Muscle of leg (tissue), 11 donors: Measurements from ENCODE around the gene KIAA1755. TPM values are rescaled to one million over a fixed set of nuclear protein-coding genes. Genes with fewer than 3 reads are reported as not detected.

Experiments
- DNase-seq: peaks from one replicate; pipeline ENCODE4 v3.0.0; 2013
- H3K27ac ChIP-seq: one replicate; pipeline ENCODE4 v1.5.1; 2013; ENCODE audit warnings: mild to moderate bottlenecking, low read length, control low read depth
- H3K27me3 ChIP-seq: one replicate; pipeline ENCODE4 v1.6.1; 2013; ENCODE audit warnings: low read length; ENCODE audit not compliant: control insufficient read depth, insufficient read depth
- H3K36me3 ChIP-seq: one replicate; pipeline ENCODE4 v1.6.1; 2013; ENCODE audit warnings: low read length; ENCODE audit not compliant: control insufficient read depth, insufficient read depth
- H3K4me1 ChIP-seq: one replicate; pipeline ENCODE4 v1.6.1; 2013; ENCODE audit warnings: low read length; ENCODE audit not compliant: control insufficient read depth, insufficient read depth
- H3K4me3 ChIP-seq: one replicate; pipeline ENCODE4 v1.5.1; 2013; ENCODE audit warnings: low read length, control low read depth
- H3K9me3 ChIP-seq: replicated peaks from 2 replicates; pipeline ENCODE4 v1.6.1; 2013; ENCODE audit warnings: low read depth, low read length; ENCODE audit not compliant: control insufficient read depth
- WGBS: methylation state at CpG from one replicate; pipeline ENCODE4 v1.1.5; 2013; ENCODE audit warnings: missing lambda C conversion rate; ENCODE audit not compliant: insufficient coverage; 5-methylcytosine and 5-hydroxymethylcytosine counted together
- polyA plus RNA-seq, 8 donors: library from polyadenylated mRNA; unstranded; fragments of 120-200 nt; gene quantifications; one replicate each; pipeline versions ENCODE4 v1.2.1 to v1.2.3, GENCODE V29; 2013; ENCODE audit warnings: inconsistent platforms in 1 of 8, low replicate concordance in 1 of 8; ENCODE audit not compliant: insufficient read length in 8 of 8, insufficient read depth in 1 of 8
- total RNA-seq: library from RNA; stranded (reverse); fragments of 120-200 nt; gene quantifications from one replicate; pipeline ENCODE4 v1.2.4, GENCODE V29; 2013

The KIAA1755 gene
- total and polyA plus RNA-seq, 9 donors, result 5.0 to 19.6 (median 9.7) TPM

DNA sequence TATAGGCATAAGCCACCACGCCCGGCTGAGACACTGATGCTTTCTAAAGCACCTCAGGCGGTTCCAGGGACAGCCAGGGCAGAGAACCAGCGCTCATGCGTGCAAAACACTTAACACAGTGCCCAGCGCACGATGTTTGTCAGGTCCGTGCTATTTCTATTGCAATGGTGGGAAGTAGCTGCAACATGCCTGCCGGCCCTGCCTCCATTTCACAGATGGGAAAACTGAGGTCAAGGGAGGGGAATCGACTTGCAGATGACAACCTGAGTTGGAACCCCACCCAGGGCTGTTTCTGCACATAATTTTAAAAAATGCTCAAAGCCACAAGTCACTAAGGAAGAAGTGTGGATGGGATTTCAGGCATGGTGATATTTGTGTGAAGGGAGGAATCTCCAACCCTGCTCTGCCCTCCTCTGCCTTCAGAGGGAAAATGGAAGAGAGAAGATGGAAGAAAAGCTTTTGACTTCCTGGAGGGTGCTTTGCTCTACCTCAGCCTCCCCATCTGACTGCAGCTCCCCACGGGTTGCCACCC, 39.9 kb downstream of the KIAA1755 start:
- DNase-seq, result no peak
- no peak overlapping the region for H3K4me3 ChIP-seq
- 98% methylated on average over 8 of the region's 11 CpGs for WGBS
- H3K27me3 ChIP-seq, result no peaks in the 10 kb centered on the region
- H3K4me1 ChIP-seq, result peaks cover 4% of the 10 kb centered on the region
- H3K9me3 ChIP-seq, result no peaks in the 10 kb centered on the region
- H3K27ac ChIP-seq, result no peak overlapping the region
- H3K36me3 ChIP-seq, result no peaks in the 10 kb centered on the region

- H3K9me3 ChIP-seq, result no peaks in the 10 kb centered on the region
- WGBS, result 77% methylated on average over 15 of the region's 19 CpGs
- H3K4me1 ChIP-seq, result peaks cover 4% of the 10 kb centered on the region
- no peaks in the 10 kb centered on the region for H3K36me3 ChIP-seq
- no peak for DNase-seq
- H3K27ac ChIP-seq, result no peak overlapping the region
- H3K27me3 ChIP-seq, result no peaks in the 10 kb centered on the region
- H3K4me3 ChIP-seq, result no peak overlapping the region
Observed at GRCh38 chr20:38219006-38219950, 41.3 kb downstream of the KIAA1755 start.

- Histone ChIP-seq H3K36me3 (no peaks in the 10 kb centered on the region), H3K9me3 (no peaks in the 10 kb centered on the region), H3K4me3 (no peak overlapping the region), H3K27ac (no peak overlapping the region), H3K4me1 (peaks cover 4% of the 10 kb centered on the region), H3K27me3 (no peaks in the 10 kb centered on the region)
- DNase-seq, result no peak
- 81% methylated on average over 5 of the region's 7 CpGs for WGBS
Observed at GRCh38 chr20:38218566-38218885, 42.0 kb downstream of the KIAA1755 start.

DNA sequence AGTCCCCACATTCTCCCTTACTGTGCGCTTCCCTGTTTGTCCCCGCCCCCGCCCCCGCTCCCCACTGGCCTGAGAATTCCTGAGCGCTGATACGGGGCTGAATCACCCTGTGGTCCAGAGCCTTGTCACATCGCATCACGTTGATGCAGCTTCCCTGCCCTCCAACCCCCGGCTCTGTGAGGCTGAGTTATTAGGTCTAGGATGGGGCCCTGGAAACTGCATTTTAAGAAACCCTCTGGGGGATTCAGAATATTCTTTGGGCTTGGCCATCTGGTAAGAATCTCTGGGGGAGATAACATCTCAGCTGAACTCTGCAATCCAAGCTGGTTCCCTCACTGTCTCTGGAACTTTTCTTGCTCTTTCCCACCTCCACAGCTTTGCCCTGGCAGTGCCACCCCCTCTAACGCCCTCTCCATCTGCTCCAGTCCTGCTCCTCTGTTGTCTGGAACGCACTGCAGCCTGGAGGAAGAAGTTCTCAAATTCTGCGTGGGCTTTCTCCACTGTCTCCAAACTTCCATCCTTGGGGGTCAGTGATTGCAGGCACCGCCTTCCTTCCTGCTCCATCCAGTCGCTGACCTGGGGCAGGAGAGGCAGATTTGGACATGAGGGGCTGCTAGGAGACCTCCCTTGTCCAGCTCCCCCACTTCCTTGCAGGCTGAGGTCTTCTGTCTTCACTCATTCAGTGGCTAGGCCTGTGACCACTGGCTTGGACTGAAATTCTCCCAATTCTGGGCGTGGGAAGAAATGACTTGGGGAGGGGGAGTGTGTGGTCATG, 42.6 kb downstream of the KIAA1755 start:
- DNase-seq, result no peak
- Histone ChIP-seq H3K4me3 (no peak overlapping the region), H3K4me1 (peaks cover 6% of the 10 kb centered on the region), H3K27me3 (no peaks in the 10 kb centered on the region), H3K27ac (no peak overlapping the region), H3K9me3 (no peaks in the 10 kb centered on the region), H3K36me3 (no peaks in the 10 kb centered on the region)
- 39% methylated on average over 7 of the region's 15 CpGs for WGBS

DNA sequence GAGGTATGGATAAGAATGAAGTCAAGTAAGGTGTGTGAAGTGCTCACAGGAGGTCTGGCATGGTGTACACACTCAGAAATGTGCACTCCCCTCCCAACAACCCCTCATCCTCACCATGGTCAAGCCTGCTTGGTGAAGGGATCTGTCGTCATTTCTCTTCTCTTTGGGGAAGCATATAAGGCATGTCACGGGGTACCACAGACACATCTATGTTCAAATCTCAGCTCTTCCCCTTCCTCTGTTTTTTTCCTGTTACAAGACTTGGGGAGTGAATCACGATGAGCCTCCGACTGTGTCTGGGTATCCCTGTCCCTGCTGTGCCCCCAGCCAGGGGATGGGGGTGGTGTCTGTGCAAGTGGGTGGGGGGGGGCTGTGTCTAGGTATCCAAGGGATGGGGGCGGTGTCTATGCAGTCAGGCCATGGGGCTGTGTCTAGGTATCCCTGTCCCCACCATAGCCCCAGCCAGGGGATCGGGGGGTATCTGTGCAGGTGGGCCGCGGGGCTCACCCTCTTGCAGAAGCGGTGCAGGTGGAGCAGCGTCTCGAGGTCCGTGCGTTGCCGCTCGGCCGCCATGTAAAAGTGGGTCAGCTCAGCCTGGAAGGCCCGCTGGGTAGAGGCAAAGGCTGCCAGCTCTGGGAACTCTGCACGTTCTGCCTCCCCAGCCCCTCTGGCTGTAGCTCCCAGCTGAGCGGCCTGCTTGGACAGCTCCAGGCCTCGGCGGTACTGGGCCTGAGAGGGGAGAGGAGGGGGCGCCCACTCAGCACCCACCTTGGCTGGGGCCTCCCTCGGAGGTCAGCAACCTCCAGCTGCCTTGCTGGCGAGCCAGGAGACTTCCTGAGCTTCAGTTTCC, 43.6 kb downstream of the KIAA1755 start:
- no peak overlapping the region for H3K4me3 ChIP-seq
- H3K36me3 ChIP-seq, result no peaks in the 10 kb centered on the region
- no peak for DNase-seq
- WGBS, result 87% methylated on average over 16 of the region's 24 CpGs
- no peak overlapping the region for H3K27ac ChIP-seq
- peaks cover 4% of the 10 kb centered on the region for H3K27me3 ChIP-seq
- peaks cover 12% of the 10 kb centered on the region for H3K4me1 ChIP-seq
- no peaks in the 10 kb centered on the region for H3K9me3 ChIP-seq

GRCh38 chr20:38216201-38216600, 44.3 kb downstream of the KIAA1755 start:
- no peak overlapping the region for H3K27ac ChIP-seq
- no peaks in the 10 kb centered on the region for H3K9me3 ChIP-seq
- 85% methylated on average over 5 of the region's 6 CpGs for WGBS
- DNase-seq, result no peak
- H3K36me3 ChIP-seq, result no peaks in the 10 kb centered on the region
- H3K27me3 ChIP-seq, result peaks cover 4% of the 10 kb centered on the region
- no peak overlapping the region for H3K4me3 ChIP-seq
- peaks cover 19% of the 10 kb centered on the region for H3K4me1 ChIP-seq

GRCh38 chr20:38215194-38216182, 45.0 kb downstream of the KIAA1755 start:
- Histone ChIP-seq H3K4me3 (no peak overlapping the region), H3K27ac (no peak overlapping the region), H3K36me3 (no peaks in the 10 kb centered on the region), H3K27me3 (peaks cover 4% of the 10 kb centered on the region), H3K4me1 (peaks cover 19% of the 10 kb centered on the region), H3K9me3 (no peaks in the 10 kb centered on the region)
- WGBS, result 80% methylated on average over 22 of the region's 23 CpGs
- no peak for DNase-seq

DNA sequence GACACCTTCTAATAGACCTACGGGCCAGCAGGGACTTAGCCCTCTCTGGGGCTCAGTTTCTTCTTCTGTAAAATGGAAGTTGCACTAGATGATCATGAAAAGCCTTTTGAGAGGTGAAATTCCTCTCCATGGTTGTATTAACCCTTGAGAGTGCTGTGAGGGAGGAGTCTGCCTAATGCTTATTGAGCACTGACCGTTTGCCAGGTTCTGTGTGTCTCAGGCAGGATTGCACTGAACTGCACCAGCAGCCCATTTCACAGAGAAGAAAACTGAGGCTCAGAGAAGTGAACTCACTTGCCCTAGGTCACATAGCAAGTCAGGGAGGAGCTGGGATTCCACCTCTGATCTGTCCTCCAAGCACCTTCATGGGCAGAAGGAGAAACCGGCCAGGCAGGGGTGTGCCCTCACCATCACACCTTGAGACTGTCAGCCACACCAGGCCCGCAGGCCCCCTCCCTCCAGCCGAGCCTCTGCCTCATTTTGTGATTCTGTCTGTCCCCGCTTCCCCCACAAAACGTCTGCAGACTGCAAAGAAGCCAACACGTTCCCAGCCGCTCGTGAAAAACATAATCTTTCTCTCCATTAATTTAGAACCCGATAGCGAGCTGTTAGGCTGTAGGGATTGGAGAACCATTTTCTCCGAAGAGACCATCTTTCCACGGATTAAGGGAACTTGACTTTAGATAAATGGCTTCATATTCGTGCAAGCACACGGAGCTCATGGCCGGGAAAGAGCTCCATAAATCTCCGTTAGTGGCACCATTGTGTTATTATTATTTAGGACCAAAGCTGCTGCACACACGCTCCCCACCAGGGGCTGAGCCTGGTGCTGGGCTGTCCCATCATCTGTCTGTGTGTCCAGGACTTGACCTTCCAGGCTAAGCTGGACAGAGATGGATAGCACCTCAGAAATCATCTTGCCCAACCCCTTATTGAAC, 46.0 kb downstream of the KIAA1755 start:
- WGBS, result 55% methylated on average over 6 of the region's 19 CpGs
- no peak overlapping the region for H3K4me3 ChIP-seq
- H3K4me1 ChIP-seq, result peaks cover 19% of the 10 kb centered on the region
- no peaks in the 10 kb centered on the region for H3K36me3 ChIP-seq
- DNase-seq, result no peak
- H3K27me3 ChIP-seq, result peaks cover 4% of the 10 kb centered on the region
- H3K27ac ChIP-seq, result no peak overlapping the region
- no peaks in the 10 kb centered on the region for H3K9me3 ChIP-seq
